Activated naive CD4-positive, alpha-beta T cell treated with Interleukin-2 at 50 U/mL for 16 hours (primary cell): Measurements from ENCODE around the gene CCL21.

Source experiments
- DNase-seq: peaks from one replicate; pipeline ENCODE4 v3.0.0-alpha.2; 2020

Gene CCL21

GRCh38 chr9:34665381-34666250, 44.3 kb downstream of the CCL21 start:
- DNase-seq, result peak; percentile 84

GRCh38 chr9:34665067-34665380, 44.9 kb downstream of the CCL21 start:
- DNase-seq, result no peak

- DNase-seq, result peak; percentile 70
Measured at GRCh38 chr9:34664281-34665066, 45.5 kb downstream of the CCL21 start.

GRCh38 chr9:34663303-34663605, 46.7 kb downstream of the CCL21 start:
- peak; percentile 12 for DNase-seq

GRCh38 chr9:34662526-34663302, 47.2 kb downstream of the CCL21 start, which contains the start of gene CCL27:
TSS of gene CCL27 (minus strand) at chr9:34662657. CDS start at chr9:34662633, 24 bp downstream.
- no peak for DNase-seq

- no peak for DNase-seq
Measured at GRCh38 chr9:34659592-34660253, 50.2 kb downstream of the CCL21 start.
